Activated CD4-positive, alpha-beta T cell treated with anti-CD3 and anti-CD28 coated beads, Interleukin-2, Interleukin-6, amounts not matched to agents 100 ng/mL and 50 ng/mL, durations not matched to agents 16 hours and 8 hours (primary cell): ENCODE results near the gene GAGE1.
"Not testable (repeated sequence)": the region's sequence is repeated elsewhere in the genome, so short reads cannot be mapped to it uniquely, and the experiment has no call there.

Experiments
- DNase-seq: peaks from one replicate; pipeline ENCODE4 v3.0.0-alpha.2; 2020

Gene GAGE1, protein sequence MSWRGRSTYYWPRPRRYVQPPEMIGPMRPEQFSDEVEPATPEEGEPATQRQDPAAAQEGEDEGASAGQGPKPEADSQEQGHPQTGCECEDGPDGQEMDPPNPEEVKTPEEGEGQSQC

GRCh38 chrX:49598720-49599119 lies at the start of gene GAGE1:
Gene GAGE1 (plus strand): TSS chrX:49599020. CDS start chrX:49600175, 1,155 bp downstream.
- DNase-seq: not testable (repeated sequence)

GRCh38 chrX:49550989-49551388 lies 47.8 kb upstream of the GAGE1 start, which contains the start of gene GAGE12E:
Gene GAGE12E (plus strand): TSS chrX:49551289. CDS start chrX:49552444, 1,155 bp downstream.
- not testable (repeated sequence) for DNase-seq

- not testable (repeated sequence) for DNase-seq
These were observed 38.3 kb upstream of the GAGE1 start, which contains the start of gene GAGE12F for GRCh38 chrX:49560542-49560941. Gene GAGE12F (plus strand): TSS chrX:49560842. CDS start chrX:49561997, 1,155 bp downstream.

- DNase-seq: not testable (repeated sequence)
These were observed 30.1 kb upstream of the GAGE1 start for GRCh38 chrX:49568728-49569127.

DNA sequence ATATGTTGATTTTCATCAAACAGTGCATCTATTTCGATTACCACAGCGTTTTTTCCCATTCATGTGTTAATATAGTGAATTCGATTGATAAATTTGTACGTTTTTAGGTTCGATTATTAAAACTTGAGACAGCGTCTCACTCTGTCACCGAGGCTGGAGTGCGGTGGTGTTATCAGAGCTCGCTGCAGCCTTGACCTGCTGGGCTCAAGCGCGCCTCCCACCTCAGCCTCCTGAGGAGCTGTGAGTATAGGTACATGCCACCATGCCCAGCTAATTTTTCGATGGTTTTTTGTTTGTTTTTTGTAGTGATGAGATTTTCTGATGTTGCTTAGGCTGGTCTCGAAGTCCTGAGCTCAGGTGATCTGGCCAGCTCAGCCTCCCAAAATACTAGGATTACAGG lies 29.7 kb upstream of the GAGE1 start:
- DNase-seq: not testable (repeated sequence)

DNA sequence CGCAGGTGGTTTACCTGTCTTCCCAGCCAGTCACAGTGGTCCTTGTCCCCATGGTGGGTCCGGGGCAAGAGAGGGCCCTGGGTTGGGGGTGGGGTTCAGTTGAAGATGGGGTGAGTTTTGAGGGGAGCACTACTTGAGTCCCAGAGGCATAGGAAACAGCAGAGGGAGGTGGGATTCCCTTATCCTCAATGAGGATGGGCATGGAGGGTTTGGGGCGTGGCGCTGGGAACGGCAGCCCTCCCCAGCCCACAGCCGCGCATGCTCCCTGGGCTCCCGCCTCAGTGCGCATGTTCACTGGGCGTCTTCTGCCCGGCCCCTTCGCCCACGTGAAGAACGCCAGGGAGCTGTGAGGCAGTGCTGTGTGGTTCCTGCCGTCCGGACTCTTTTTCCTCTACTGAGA lies 28.7 kb upstream of the GAGE1 start, which contains the start of gene GAGE12G:
Gene GAGE12G (plus strand): TSS at position 301 of the 400 bp plus-strand sequence. CDS start 1,155 bp downstream, outside the sequence.
- not testable (repeated sequence) for DNase-seq

- DNase-seq: not testable (repeated sequence)
These were observed 19.2 kb upstream of the GAGE1 start, which contains the start of gene GAGE12H for GRCh38 chrX:49579649-49580048. Gene GAGE12H (plus strand): TSS chrX:49579949. CDS start chrX:49581104, 1,155 bp downstream.

- DNase-seq: not testable (repeated sequence)
These were observed 9.6 kb upstream of the GAGE1 start, which contains the start of gene GAGE2A for GRCh38 chrX:49589196-49589595. Gene GAGE2A (plus strand): TSS chrX:49589496. CDS start chrX:49590651, 1,155 bp downstream.

GRCh38 chrX:49589769-49590478 lies 8.9 kb upstream of the GAGE1 start:
- DNase-seq: peak; percentile 15

DNA sequence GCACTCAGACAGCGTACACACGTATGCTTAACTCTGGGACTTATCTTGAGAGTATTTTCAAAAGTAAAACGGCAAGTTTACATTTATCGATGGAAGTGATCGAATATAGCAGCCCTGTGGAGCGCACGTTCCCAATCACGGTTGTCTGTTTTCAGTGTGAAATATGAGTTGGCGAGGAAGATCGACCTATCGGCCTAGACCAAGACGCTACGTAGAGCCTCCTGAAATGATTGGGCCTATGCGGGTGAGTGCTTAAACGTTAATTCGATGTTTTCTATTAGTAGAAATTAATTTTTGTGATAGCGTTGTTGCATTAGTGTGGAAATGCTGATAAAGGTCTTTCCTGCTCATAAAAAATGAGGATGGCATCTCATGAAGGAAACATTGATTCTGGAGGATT lies 8.3 kb upstream of the GAGE1 start:
- DNase-seq: not testable (repeated sequence)

GRCh38 chrX:49610718-49611310 lies 12.0 kb downstream of the GAGE1 start:
- no peak for DNase-seq

DNA sequence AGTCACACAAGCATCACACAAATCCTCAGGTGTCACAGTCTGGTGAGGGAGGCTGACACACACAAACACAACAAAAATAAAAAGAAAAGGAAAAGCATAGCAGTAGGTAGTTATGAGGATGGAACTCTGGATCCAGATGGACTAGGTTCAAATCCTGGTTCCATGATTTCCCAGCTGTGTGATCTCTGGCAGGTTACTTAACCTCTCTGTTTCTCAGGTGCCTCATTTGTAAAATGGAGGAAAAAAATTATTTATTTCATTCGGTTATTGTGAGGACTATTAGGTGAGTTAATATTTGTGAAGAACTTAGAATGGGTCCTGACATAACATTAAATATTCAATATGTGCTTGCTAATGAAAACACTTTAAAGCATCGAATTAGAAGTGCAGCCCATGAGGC lies 19.8 kb downstream of the GAGE1 start:
- no peak for DNase-seq

DNA sequence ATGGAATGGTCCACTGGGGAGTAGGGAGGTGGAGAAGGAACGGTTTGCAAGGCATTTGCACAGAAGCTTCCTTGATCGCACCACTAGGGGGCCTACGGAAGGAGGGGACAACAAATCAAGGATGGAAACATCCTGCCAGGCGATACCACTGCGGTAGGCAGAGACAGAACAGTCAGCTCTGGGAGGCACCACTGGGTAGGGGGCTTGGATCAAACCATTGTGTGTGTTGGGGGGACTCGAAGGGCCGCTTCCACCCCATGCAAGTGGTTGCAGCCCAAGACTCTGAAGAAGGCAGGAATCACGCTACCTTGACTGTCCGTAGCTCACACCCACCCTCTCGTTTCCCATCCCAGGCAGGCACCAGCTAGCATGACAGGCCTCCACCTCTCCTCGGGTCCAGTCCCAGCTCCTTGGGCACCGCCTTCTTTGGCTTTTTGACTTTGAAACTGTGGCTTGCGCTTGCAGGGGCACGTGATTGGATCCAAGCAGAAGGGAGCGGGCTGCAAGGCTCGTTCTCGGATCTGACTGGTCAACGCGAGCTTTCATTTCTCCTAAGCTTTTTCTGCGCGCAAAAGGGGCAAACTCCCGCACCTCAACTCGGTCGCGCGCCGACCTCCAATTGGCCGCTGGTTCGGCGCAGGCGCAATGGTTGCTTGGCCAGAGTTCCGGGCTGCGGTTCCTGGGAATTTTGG lies 28.4 kb downstream of the GAGE1 start:
- DNase-seq: peak; percentile 27

GRCh38 chrX:49644991-49645637 lies 46.3 kb downstream of the GAGE1 start:
- DNase-seq: no peak

DNA sequence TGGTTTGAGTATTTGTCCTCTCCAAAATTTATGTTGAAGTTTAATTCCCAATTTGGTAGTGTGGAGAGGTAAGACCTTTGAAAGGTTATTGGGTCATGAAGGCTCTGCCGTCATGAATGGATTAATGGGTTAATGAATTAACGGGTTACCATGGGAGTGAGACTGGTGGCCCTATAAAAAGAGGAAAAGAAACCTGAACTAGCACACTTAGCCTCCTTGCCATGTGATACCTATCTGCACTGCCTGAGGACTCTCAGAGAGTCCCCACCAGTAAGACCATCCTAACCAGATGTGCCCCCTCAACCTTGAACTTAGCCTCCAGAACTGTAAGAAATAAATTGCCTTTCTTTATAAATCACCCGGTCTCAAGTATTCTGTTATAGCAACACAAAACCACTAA lies 57.7 kb downstream of the GAGE1 start:
- DNase-seq: no peak
